Left ventricle myocardium inferior (tissue), 1 donor: ENCODE data around the gene PRR12. TPM values are rescaled to one million over a fixed set of nuclear protein-coding genes. Genes with fewer than 3 reads are reported as not detected.

ENCODE experiments used
- DNase-seq: peaks from one replicate; pipeline ENCODE4 v3.0.0-alpha.2; 2020
- H3K27ac ChIP-seq: fragments of 200-600 bp; replicated peaks from 2 replicates; pipeline ENCODE4 v1.8.0; 2021
- H3K27me3 ChIP-seq: fragments of 200-600 bp; 2 replicates; pipeline ENCODE4 v1.8.0; 2021; ENCODE audit warnings: low read depth
- H3K36me3 ChIP-seq: fragments of 200-600 bp; 2 replicates; pipeline ENCODE4 v1.8.0; 2021
- H3K4me1 ChIP-seq: fragments of 200-600 bp; 2 replicates; pipeline ENCODE4 v1.8.0; 2021
- H3K4me3 ChIP-seq: fragments of 200-600 bp; 2 replicates; pipeline ENCODE4 v1.8.0; 2021; ENCODE audit warnings: mild to moderate bottlenecking, moderate library complexity
- H3K9me3 ChIP-seq: fragments of 200-600 bp; replicated peaks from 2 replicates; pipeline ENCODE4 v1.8.0; 2021
- CTCF ChIP-seq: fragments of 200-600 bp; IDR thresholded peaks from 2 replicates; pipeline ENCODE4 v1.8.0; 2021; ENCODE audit warnings: antibody characterized with exemption, mild to moderate bottlenecking, borderline replicate concordance
- intact Hi-C: fragments of 100-400 bp; cut with micrococcal nuclease; formaldehyde crosslinking; loops from one replicate; pipeline ENCODE4 v1.11.0; 2022
- long read RNA-seq: library from polyadenylated mRNA; unstranded; transcript quantifications from one replicate; pipeline ENCODE4 v2.0.0, GENCODE V29; 2021
- total RNA-seq: library from RNA; stranded (reverse); fragmentation: NEBNext Ultra II Directional; extraction: Animal tissue kit (Norgen Biotek cat#: 25700); gene quantifications from one replicate; pipeline ENCODE4 v1.2.1, GENCODE V29; 2021
- donor health status: DM: no; HTN: yes; CAD: no; lungs with severe emphysema.

Gene PRR12
- total RNA-seq: 15.5 TPM
- long read RNA-seq, partial matches to known transcripts: 1 of 3 reads
- long read RNA-seq, other reads (novel, unspliced or antisense): 2 of 3 reads

- intact Hi-C loops: no loop called here
Measured at GRCh38 chr19:49590971-49591730, at the start of gene PRR12. PRR12 (plus strand) TSS chr19:49591182; CDS start chr19:49591655, 473 bp downstream.

DNA sequence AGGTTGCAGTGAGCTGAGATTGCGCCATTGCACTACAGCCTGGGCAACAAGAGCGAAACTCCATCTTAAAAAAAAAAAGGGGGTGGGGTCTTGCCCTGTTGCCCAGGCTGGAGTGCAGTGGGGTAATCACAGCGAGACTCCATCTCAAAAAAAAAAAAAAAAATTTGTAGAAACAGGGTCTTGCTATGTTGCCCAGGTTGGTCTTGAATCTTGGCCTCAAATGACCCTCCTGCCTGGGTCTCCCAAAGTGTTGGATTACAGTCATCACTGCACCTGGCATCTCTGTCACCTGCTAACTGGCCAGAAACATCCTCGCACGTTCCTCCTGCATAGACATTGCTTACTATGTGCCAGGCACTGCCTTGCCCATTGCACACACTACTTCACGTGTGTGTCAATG is 49.1 kb upstream of the PRR12 start:
- no peak overlapping the region for H3K27ac ChIP-seq
- no peaks in the 10 kb centered on the region for H3K9me3 ChIP-seq
- H3K36me3 ChIP-seq: peaks cover 7% of the 10 kb centered on the region
- no peaks in the 10 kb centered on the region for H3K27me3 ChIP-seq
- intact Hi-C loops: no loop called here
- H3K4me1 ChIP-seq: peaks cover 6% of the 10 kb centered on the region
- no peak overlapping the region for H3K4me3 ChIP-seq
- no peak for TF ChIP-seq CTCF
- no peak for DNase-seq

More at GRCh38 chr19:49590971-49591730, at the start of gene PRR12:
- Histone ChIP-seq H3K27ac (peak within 1 kb of the TSS; percentile 97), H3K9me3 (no peaks in the 10 kb centered on the region), H3K27me3 (no peaks in the 10 kb centered on the region), H3K4me1 (peaks cover 40% of the 10 kb centered on the region), H3K36me3 (peaks cover 26% of the 10 kb centered on the region), H3K4me3 (peak within 1 kb of the TSS; percentile 94)
- TF ChIP-seq CTCF: no peak
- DNase-seq: peak; percentile 62

DNA sequence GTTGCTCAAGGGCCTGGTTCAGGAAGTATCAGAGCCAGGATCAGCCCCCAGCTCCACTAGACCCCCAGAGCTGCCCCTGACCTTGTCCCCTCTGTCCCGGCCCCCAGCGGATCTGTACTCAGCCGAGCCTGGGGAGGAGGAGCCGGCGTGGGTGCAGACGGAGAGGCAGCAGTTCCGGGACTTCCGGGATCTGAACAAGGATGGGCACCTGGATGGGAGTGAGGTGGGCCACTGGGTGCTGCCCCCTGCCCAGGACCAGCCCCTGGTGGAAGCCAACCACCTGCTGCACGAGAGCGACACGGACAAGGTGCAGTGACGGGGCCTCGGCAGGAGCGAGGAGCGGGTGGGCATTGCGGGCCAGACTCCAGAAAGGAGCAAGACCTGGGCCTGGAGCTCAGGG is 48.5 kb upstream of the PRR12 start:
- no peak for DNase-seq
- TF ChIP-seq CTCF: no peak
- intact Hi-C loops: no loop called here

DNA sequence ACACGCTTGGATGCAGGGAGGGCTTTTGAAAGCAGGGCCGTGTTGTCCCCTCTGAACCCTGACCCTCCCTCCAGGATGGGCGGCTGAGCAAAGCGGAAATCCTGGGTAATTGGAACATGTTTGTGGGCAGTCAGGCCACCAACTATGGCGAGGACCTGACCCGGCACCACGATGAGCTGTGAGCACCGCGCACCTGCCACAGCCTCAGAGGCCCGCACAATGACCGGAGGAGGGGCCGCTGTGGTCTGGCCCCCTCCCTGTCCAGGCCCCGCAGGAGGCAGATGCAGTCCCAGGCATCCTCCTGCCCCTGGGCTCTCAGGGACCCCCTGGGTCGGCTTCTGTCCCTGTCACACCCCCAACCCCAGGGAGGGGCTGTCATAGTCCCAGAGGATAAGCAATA is 48.0 kb upstream of the PRR12 start:
- Histone ChIP-seq H3K4me3 (no peak overlapping the region), H3K4me1 (peaks cover 12% of the 10 kb centered on the region), H3K9me3 (no peaks in the 10 kb centered on the region), H3K27ac (no peak overlapping the region), H3K27me3 (no peaks in the 10 kb centered on the region), H3K36me3 (peaks cover under 1% of the 10 kb centered on the region)
- intact Hi-C loops: no loop called here
- no peak for DNase-seq
- TF ChIP-seq CTCF: no peak

More for the DNA sequence above, 48.5 kb upstream of the PRR12 start:
- Histone ChIP-seq H3K27me3 (no peaks in the 10 kb centered on the region), H3K9me3 (no peaks in the 10 kb centered on the region), H3K27ac (no peak overlapping the region), H3K4me1 (peaks cover 12% of the 10 kb centered on the region), H3K36me3 (peaks cover 4% of the 10 kb centered on the region), H3K4me3 (no peak overlapping the region)

DNA sequence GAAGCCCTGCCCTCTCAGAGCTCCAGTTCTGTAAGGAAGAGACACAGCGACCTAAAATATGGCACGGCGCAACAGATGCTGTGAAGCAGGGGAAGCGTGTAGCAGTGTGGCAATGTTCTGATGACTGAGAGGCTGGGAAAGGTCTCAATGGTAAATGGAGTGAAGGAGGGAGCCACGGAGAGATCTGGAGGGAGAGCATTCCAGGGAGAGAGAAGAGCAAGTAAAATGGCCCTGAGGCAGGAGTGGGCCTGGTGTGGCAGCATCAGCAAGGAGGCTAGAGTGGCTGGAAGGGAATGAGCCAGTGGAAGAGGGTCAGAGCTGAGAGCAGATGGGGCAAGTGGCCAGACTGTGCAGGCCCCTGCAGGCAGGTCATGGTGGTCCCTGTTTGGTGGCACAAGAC is 46.8 kb upstream of the PRR12 start:
- no peak for TF ChIP-seq CTCF
- no peaks in the 10 kb centered on the region for H3K9me3 ChIP-seq
- intact Hi-C loops: no loop called here
- no peaks in the 10 kb centered on the region for H3K36me3 ChIP-seq
- no peak for DNase-seq
- no peak overlapping the region for H3K27ac ChIP-seq
- no peaks in the 10 kb centered on the region for H3K27me3 ChIP-seq
- H3K4me3 ChIP-seq: no peak overlapping the region
- peaks cover 12% of the 10 kb centered on the region for H3K4me1 ChIP-seq
